ENCODE measurements around the gene ZC3HAV1.

DNA sequence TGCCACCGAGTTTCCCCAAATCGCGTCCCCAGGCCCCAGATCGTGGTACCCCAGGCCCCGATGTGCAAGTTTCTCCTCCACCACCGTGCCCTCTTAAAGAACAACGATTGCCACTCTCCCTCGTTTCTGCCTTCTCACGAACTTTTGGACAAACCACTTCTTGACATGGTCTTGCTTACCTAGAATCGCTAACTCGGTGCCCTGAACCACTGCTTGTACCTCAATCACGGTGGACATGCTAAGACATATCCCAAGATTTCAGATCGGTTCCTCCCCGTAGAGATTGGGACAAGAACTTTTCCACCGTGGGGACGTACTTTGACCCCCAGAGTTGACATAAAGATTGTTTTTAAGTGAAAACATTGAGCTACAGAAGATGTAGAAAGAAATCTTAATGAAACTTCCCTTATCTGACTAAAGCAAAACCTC is 477 bp upstream of the ZC3HAV1 start:
- TF ChIP-seq, protein P1, sequence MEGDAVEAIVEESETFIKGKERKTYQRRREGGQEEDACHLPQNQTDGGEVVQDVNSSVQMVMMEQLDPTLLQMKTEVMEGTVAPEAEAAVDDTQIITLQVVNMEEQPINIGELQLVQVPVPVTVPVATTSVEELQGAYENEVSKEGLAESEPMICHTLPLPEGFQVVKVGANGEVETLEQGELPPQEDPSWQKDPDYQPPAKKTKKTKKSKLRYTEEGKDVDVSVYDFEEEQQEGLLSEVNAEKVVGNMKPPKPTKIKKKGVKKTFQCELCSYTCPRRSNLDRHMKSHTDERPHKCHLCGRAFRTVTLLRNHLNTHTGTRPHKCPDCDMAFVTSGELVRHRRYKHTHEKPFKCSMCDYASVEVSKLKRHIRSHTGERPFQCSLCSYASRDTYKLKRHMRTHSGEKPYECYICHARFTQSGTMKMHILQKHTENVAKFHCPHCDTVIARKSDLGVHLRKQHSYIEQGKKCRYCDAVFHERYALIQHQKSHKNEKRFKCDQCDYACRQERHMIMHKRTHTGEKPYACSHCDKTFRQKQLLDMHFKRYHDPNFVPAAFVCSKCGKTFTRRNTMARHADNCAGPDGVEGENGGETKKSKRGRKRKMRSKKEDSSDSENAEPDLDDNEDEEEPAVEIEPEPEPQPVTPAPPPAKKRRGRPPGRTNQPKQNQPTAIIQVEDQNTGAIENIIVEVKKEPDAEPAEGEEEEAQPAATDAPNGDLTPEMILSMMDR (IDR thresholded peaks at IDR 0.05), result no peak
- no peak for TF ChIP-seq POLR2A (IDR thresholded peaks at IDR 0.05)
